PC-9 (cell line): Measurements from ENCODE around the gene ZNF486. TPM values are rescaled to one million over a fixed set of nuclear protein-coding genes. Genes with fewer than 3 reads are reported as not detected.
"Not testable (repeated sequence)": the region's sequence is repeated elsewhere in the genome, so short reads cannot be mapped to it uniquely, and the experiment has no call there.

Experiments used
- Bru-seq: library from RNA; stranded (reverse); fragments of 400-500 nt; gene quantifications from one replicate; lab custom pipeline; 2021; lab: Mats Ljungman, UMichigan
- BruChase-seq, 2 experiments: library from RNA; stranded (reverse); fragments of 400-500 nt; gene quantifications; one replicate each; lab custom pipeline; 2021; lab: Mats Ljungman, UMichigan
- BruUV-seq: library from RNA; stranded (reverse); fragments of 400-500 nt; replicated peaks from 2 replicates; lab custom pipeline; 2021; lab: Mats Ljungman, UMichigan
- CTCF ChIA-PET: fragments of 300-600 bp; sonication (Branson Sonifier 250); formaldehyde crosslinking; loops from one replicate; lab custom pipeline; 2022; ENCODE audit warnings: antibody characterized with exemption; lab: Charles Lee
- POLR2A ChIA-PET: fragments of 300-600 bp; sonication (Branson Sonifier 250); formaldehyde crosslinking; loops from one replicate; lab custom pipeline; 2022; ENCODE audit warnings: antibody characterized with exemption; ENCODE audit not compliant: unreplicated experiment; lab: Charles Lee
- DNase-seq, 2 experiments: peaks; one replicate each; pipeline versions ENCODE4 v3.0.0 to v3.0.0-alpha.2; 2015 to 2022; ENCODE audit warnings: mixed read lengths in 1 of 2
- H2AFZ ChIP-seq: fragments of 200-600 bp; sonication (generic); 2 replicates; pipeline ENCODE4 v1.8.1; 2017; ENCODE audit warnings: antibody characterized with exemption
- H3F3A ChIP-seq: fragments of 200-600 bp; sonication (generic); 2 replicates; pipeline ENCODE4 v1.8.1; 2017; ENCODE audit warnings: antibody characterized with exemption, mild to moderate bottlenecking, low read depth; ENCODE audit not compliant: insufficient read depth
- H3K27ac ChIP-seq: fragments of 200-600 bp; sonication (generic); 2 replicates; pipeline ENCODE4 v1.6.1; 2016; ENCODE audit warnings: mixed run types
- H3K27me3 ChIP-seq: fragments of 200-600 bp; sonication (generic); 2 replicates; pipeline ENCODE4 v1.6.1; 2016; ENCODE audit warnings: low read depth, mixed run types; ENCODE audit not compliant: insufficient read depth
- H3K36me3 ChIP-seq: fragments of 200-600 bp; sonication (generic); 2 replicates; pipeline ENCODE4 v1.6.1; 2016; ENCODE audit warnings: low read depth, mixed run types
- H3K4me1 ChIP-seq: fragments of 200-600 bp; sonication (generic); replicated peaks from 2 replicates; pipeline ENCODE4 v1.6.1; 2016; ENCODE audit warnings: mixed run types; ENCODE audit not compliant: insufficient read depth
- H3K4me2 ChIP-seq: fragments of 200-600 bp; sonication (generic); 2 replicates; pipeline ENCODE4 v1.6.1; 2017; ENCODE audit warnings: mixed run types
- H3K4me3 ChIP-seq: fragments of 200-600 bp; sonication (generic); 2 replicates; pipeline ENCODE4 v1.6.1; 2016; ENCODE audit warnings: mixed run types
- H3K79me2 ChIP-seq: fragments of 200-600 bp; sonication (generic); 2 replicates; pipeline ENCODE4 v1.6.1; 2017; ENCODE audit warnings: low read depth, mixed run types
- H3K9me2 ChIP-seq: fragments of 200-600 bp; sonication (generic); 2 replicates; pipeline ENCODE4 v1.8.1; 2017; ENCODE audit warnings: mild to moderate bottlenecking; ENCODE audit not compliant: insufficient read depth
- H3K9me3 ChIP-seq: fragments of 200-600 bp; sonication (generic); 2 replicates; pipeline ENCODE4 v1.8.1; 2016; ENCODE audit warnings: low read depth; ENCODE audit not compliant: insufficient read depth
- H4K20me1 ChIP-seq: fragments of 200-600 bp; sonication (generic); 2 replicates; pipeline ENCODE4 v1.8.1; 2017; ENCODE audit not compliant: insufficient read depth
- EZH2 ChIP-seq: fragments of 200-600 bp; sonication (generic); IDR thresholded peaks from 2 replicates; pipeline ENCODE4 v1.8.0; 2017; ENCODE audit warnings: antibody characterized with exemption, low read depth
- intact Hi-C: fragments of 100-400 bp; cut with micrococcal nuclease; formaldehyde crosslinking; loops from one replicate; pipeline ENCODE4 v1.10.0; 2022; ENCODE audit not compliant: unreplicated experiment
- long read RNA-seq: library from polyadenylated mRNA; stranded (forward); transcript quantifications from one replicate; pipeline ENCODE4 v2.0.0, GENCODE V29; 2022
- total RNA-seq: library from RNA; stranded (reverse); gene quantifications from 2 replicates; pipeline ENCODE4 v1.2.3, GENCODE V29; 2021
- TF ChIP-seq, protein P1 (sequence below): fragments of 200-600 bp; sonication (generic); conservative IDR thresholded peaks from 2 replicates; pipeline ENCODE4 v1.6.1; 2017; ENCODE audit warnings: mixed run types, antibody characterized with exemption, mild to moderate bottlenecking, moderate library complexity

Gene ZNF486
- 4.8 and 6.6 TPM in 2 replicates for total RNA-seq
- Bru-seq, nascent RNA: percentile 79 among the genes with signal in this experiment
- percentile 61 among the genes with signal in this experiment for BruChase-seq, experiment 1, labeled RNA remaining after a 2-hour chase
- percentile 52 among the genes with signal in this experiment for BruChase-seq, experiment 2, labeled RNA remaining after a 6-hour chase
- long read RNA-seq, partial matches to known transcripts: 0 of 5 reads
- long read RNA-seq, other reads (novel, unspliced or antisense): 1 of 5 reads

DNA sequence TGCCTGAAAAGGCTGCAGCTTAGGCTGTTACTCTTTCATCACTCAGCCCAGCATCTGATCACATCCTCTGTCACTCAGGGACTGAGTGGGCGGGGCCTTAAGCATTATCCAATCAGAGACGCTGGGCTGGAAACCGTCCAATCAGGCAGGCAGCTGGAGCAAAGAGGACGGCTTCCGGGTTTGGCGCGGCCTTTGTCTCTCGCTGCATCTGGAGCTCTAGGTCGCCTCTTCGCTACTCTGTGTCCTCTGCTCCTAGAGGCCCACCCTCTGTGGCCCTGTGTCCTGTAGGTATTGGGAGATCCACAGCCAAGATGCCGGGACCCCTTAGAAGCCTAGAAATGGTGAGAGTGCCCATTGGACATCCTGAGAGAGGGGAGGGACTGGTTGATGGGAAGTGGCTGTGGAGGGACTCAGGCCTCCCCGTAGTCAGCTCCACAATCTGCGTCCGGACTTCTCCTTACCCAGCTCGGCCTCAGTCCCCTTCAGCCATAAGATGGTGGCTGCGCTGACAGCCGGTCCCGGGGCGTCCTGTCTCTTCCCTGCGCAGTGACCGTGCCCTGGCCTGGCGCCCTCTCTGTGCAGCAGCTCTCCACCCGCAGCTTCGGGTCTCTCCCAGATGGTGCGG, at the start of gene ZNF486:
Gene ZNF486 (plus strand): TSS at position 195 of the 625 bp plus-strand sequence. CDS start 117 bp downstream, at position 312.
- TF ChIP-seq, protein P1, sequence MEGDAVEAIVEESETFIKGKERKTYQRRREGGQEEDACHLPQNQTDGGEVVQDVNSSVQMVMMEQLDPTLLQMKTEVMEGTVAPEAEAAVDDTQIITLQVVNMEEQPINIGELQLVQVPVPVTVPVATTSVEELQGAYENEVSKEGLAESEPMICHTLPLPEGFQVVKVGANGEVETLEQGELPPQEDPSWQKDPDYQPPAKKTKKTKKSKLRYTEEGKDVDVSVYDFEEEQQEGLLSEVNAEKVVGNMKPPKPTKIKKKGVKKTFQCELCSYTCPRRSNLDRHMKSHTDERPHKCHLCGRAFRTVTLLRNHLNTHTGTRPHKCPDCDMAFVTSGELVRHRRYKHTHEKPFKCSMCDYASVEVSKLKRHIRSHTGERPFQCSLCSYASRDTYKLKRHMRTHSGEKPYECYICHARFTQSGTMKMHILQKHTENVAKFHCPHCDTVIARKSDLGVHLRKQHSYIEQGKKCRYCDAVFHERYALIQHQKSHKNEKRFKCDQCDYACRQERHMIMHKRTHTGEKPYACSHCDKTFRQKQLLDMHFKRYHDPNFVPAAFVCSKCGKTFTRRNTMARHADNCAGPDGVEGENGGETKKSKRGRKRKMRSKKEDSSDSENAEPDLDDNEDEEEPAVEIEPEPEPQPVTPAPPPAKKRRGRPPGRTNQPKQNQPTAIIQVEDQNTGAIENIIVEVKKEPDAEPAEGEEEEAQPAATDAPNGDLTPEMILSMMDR: no peak
- TF ChIP-seq EZH2: no peak
- peaks cover 12% of the 10 kb centered on the region; the same call in 1 of the 2 replicates for H3K9me3 ChIP-seq
- H3K36me3 ChIP-seq: peaks cover 18% of the 10 kb centered on the region; the same call in 1 of the 2 replicates
- peak; percentile 92 to 94 for DNase-seq
- intact Hi-C loops: no loop called here
- POLR2A ChIA-PET: interaction anchor here (0.5 to 0.6 kb wide), 2 partner anchors 266 to 391 kb away, joined by 3 to 5 read pairs; partner anchors contain the start of gene ZNF93
- no peaks in the 10 kb centered on the region for H3F3A ChIP-seq
- BruUV-seq: TSS peak; percentile 60
- peak within 1 kb of the TSS; percentile 36; the same call in 1 of the 2 replicates for H3K27ac ChIP-seq
- H3K79me2 ChIP-seq: peaks cover 13% of the 10 kb centered on the region; the same call in 1 of the 2 replicates
- no peaks in the 10 kb centered on the region for H3K27me3 ChIP-seq
- peak within 1 kb of the TSS; percentile 91 for H2AFZ ChIP-seq
- no peaks in the 10 kb centered on the region; the same call in 1 of the 2 replicates for H3K4me1 ChIP-seq
- CTCF ChIA-PET: interaction anchor here (0.6 kb wide), 1 partner anchor 345 kb away, joined by 4 read pairs; the partner anchor contains the start of gene ZNF506
- H3K9me2 ChIP-seq: no peaks in the 10 kb centered on the region
- peak within 1 kb of the TSS; percentile 79 for H3K4me2 ChIP-seq
- no peaks in the 10 kb centered on the region for H4K20me1 ChIP-seq
- H3K4me3 ChIP-seq: peak within 1 kb of the TSS; percentile 84

DNA sequence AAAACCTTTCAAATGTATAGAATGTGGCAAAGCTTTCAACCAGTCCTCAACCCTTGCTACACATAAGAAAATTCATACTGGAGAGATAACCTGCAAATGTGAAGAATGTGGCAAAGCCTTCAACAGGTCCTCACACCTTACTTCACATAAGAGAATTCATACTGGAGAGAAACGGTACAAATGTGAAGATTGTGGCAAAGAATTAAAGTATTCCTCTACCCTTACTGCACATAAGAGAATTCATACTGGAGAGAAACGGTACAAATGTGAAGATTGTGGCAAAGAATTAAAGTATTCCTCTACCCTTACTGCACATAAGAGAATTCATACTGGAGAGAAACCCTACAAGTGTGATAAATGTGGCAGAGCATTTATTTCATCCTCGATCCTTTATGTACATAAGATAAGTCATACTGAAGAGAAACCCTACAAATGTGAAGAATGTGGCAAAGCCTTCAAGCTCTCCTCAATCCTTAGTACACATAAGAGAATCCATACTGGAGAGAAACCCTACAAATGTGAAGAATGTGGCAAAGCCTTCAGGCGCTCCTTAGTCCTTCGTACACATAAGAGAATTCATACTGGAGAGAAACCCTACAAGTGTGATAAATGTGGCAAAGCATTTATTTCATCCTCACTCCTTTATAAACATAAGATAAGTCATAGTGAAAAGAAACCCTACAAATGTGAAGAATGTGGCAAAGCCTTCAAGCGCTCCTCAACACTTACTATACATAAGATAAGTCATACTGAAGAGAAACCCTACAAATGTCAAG, 48.8 kb upstream of the ZNF486 start:
- Histone ChIP-seq H3K9me3 (peaks cover 74% of the 10 kb centered on the region), H3K36me3 (peaks cover 11% of the 10 kb centered on the region)
- H3K27ac ChIP-seq, CTCF ChIA-PET, H3K27me3 ChIP-seq, H3K4me1 ChIP-seq, H3K79me2 ChIP-seq, H3K4me2 ChIP-seq, H3K9me2 ChIP-seq, DNase-seq, POLR2A ChIA-PET, BruUV-seq, H3K4me3 ChIP-seq, intact Hi-C loops, H4K20me1 ChIP-seq, H3F3A ChIP-seq, H2AFZ ChIP-seq: not testable (repeated sequence)

DNA sequence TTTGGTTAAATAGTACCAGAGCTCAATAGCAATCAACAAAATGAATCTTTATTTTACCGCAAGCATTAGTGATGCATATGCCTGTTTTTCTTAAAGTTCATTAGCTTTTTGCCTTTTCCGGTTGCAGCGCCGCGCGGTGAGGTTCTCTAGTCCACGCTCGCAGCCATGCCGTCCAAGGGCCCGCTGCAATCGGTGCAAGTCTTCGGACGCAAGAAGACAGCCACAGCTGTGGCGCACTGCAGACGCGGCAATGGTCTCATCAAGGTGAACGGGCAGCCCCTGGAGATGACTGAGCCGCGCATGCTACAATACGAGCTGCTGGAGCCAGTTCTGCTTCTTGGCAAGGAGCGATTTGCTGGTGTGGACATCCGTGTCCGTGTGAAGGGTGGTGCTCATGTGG, 42.1 kb upstream of the ZNF486 start:
- no peaks in the 10 kb centered on the region for H3K9me2 ChIP-seq
- no peaks in the 10 kb centered on the region for H4K20me1 ChIP-seq
- CTCF ChIA-PET: no interaction called here
- H2AFZ ChIP-seq: no peak overlapping the region
- intact Hi-C loops: no loop called here
- H3K36me3 ChIP-seq: no peaks in the 10 kb centered on the region
- DNase-seq: no peak
- H3K27me3 ChIP-seq: no peaks in the 10 kb centered on the region
- no peak for TF ChIP-seq EZH2
- TF ChIP-seq, protein P1: no peak
- peaks cover 33% of the 10 kb centered on the region; the same call in 1 of the 2 replicates for H3K9me3 ChIP-seq
- BruUV-seq: no TSS peak
- no peaks in the 10 kb centered on the region for H3K79me2 ChIP-seq
- H3F3A ChIP-seq: no peaks in the 10 kb centered on the region; the same call in 1 of the 2 replicates
- no peaks in the 10 kb centered on the region for H3K4me1 ChIP-seq
- POLR2A ChIA-PET: no interaction called here
- H3K4me2 ChIP-seq: no peak overlapping the region
- H3K4me3 ChIP-seq: no peak overlapping the region
- no peak overlapping the region for H3K27ac ChIP-seq

DNA sequence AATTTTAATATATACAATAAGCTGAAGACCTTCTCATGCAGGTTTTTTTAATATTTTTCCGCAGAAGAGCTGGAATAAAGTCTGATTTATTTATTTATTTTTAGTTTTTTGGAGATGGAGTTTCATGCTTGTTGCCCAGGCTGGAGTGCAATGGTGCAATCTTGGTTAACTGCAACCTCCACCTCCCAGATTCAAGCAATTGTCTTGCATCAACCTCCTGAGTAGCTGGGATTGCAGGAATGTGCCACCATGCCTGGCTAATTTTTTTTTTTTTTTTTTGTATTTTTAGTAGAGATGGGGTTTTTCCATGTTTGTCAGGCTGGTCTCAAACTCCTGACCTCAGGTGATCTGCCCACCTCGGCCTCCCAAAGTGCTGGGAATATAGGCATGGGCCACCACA, 34.1 kb upstream of the ZNF486 start:
- H3K4me3 ChIP-seq, H4K20me1 ChIP-seq, intact Hi-C loops, H3K4me1 ChIP-seq, CTCF ChIA-PET, H3K27me3 ChIP-seq, H3K9me2 ChIP-seq, H3K36me3 ChIP-seq, DNase-seq, H3F3A ChIP-seq, H3K79me2 ChIP-seq, H3K4me2 ChIP-seq, H2AFZ ChIP-seq, BruUV-seq, H3K27ac ChIP-seq: not testable (repeated sequence)
- H3K9me3 ChIP-seq: peaks cover 14% of the 10 kb centered on the region
- POLR2A ChIA-PET: interaction anchor here (0.7 kb wide), 1 partner anchor 267 kb away, joined by 4 read pairs; the partner anchor contains the start of gene ZNF253

DNA sequence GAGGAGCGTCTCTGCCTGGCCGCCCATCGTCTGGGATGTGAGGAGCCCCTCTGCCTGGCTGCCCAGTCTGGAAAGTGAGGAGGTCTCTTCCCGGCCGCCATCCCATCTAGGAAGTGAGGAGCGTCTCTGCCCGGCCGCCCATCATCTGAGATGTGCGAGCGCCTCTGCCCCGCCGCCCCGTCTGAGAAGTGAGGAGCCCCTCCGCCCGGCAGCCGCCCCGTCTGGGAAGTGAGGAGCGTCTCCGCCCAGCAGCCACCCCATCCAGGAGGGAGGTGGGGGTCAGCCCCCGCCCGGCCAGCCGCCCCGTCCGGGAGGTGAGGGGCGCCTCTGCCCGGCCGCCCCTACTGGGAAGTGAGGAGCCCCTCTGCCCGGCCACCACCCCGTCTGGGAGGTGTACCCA, 29.3 kb upstream of the ZNF486 start:
- DNase-seq, H3K4me1 ChIP-seq, H3K79me2 ChIP-seq, H2AFZ ChIP-seq, H3K4me2 ChIP-seq, H4K20me1 ChIP-seq, H3F3A ChIP-seq, H3K27me3 ChIP-seq, BruUV-seq, H3K36me3 ChIP-seq, H3K27ac ChIP-seq, POLR2A ChIA-PET, H3K4me3 ChIP-seq, CTCF ChIA-PET, H3K9me2 ChIP-seq, H3K9me3 ChIP-seq, intact Hi-C loops: not testable (repeated sequence)
